ENCODE measurements around the gene SAMD4A.

SAMD4A gene

GRCh38 chr14:54709444-54709843 is 142.5 kb downstream of the SAMD4A start:
- DNase-seq = no peak

GRCh38 chr14:54709867-54710266 is 142.9 kb downstream of the SAMD4A start:
- no peak for DNase-seq

- no peak for DNase-seq
Observed at GRCh38 chr14:54711312-54711711, 144.4 kb downstream of the SAMD4A start.

GRCh38 chr14:54711812-54712464 is 145.0 kb downstream of the SAMD4A start:
- DNase-seq = no peak

- no peak for DNase-seq
Observed at GRCh38 chr14:54712465-54713200, 145.7 kb downstream of the SAMD4A start.

GRCh38 chr14:54713379-54713778 is 146.5 kb downstream of the SAMD4A start:
- DNase-seq = no peak

GRCh38 chr14:54715239-54715638 is 148.3 kb downstream of the SAMD4A start:
- DNase-seq = no peak

GRCh38 chr14:54715811-54716210 is 148.9 kb downstream of the SAMD4A start:
- DNase-seq = no peak

- DNase-seq = no peak
Observed at GRCh38 chr14:54716862-54717261, 149.9 kb downstream of the SAMD4A start.

- no peak for DNase-seq
Observed at GRCh38 chr14:54718046-54718445, 151.1 kb downstream of the SAMD4A start.

- DNase-seq = no peak
Observed at GRCh38 chr14:54719406-54719805, 152.5 kb downstream of the SAMD4A start.

- no peak for DNase-seq
Observed at GRCh38 chr14:54722791-54723432, 156.0 kb downstream of the SAMD4A start.

GRCh38 chr14:54724123-54724522 is 157.2 kb downstream of the SAMD4A start:
- DNase-seq = no peak

GRCh38 chr14:54724676-54725325 is 157.9 kb downstream of the SAMD4A start:
- no peak for DNase-seq

- no peak for DNase-seq
Observed at GRCh38 chr14:54725998-54726397, 159.1 kb downstream of the SAMD4A start.

GRCh38 chr14:54727929-54728328 is 161.0 kb downstream of the SAMD4A start:
- DNase-seq = no peak

GRCh38 chr14:54728700-54729527 is 162.0 kb downstream of the SAMD4A start:
- no peak for DNase-seq

GRCh38 chr14:54730156-54730961 is 163.4 kb downstream of the SAMD4A start:
- peak; percentile 21 to 23 for DNase-seq

GRCh38 chr14:54734966-54735365 is 168.0 kb downstream of the SAMD4A start:
- DNase-seq = no peak

GRCh38 chr14:54735424-54735823 is 168.5 kb downstream of the SAMD4A start:
- no peak for DNase-seq

GRCh38 chr14:54737132-54737711 is 170.3 kb downstream of the SAMD4A start:
- no peak for DNase-seq
